Astrocyte of the cerebellum (primary cell): Measurements from ENCODE around the gene BFSP1.

Source experiments
- DNase-seq: peaks from one replicate; pipeline ENCODE4 v3.0.0-alpha.2; 2011; ENCODE audit warnings: low read depth
- H3K4me3 ChIP-seq: 2 replicates; pipeline ENCODE4 v1.5.1; 2011; ENCODE audit warnings: mild to moderate bottlenecking, low read depth, low read length, moderate library complexity
- CTCF ChIP-seq: IDR thresholded peaks from 2 replicates; pipeline ENCODE4 v1.5.1; 2012; ENCODE audit warnings: low read length, low read depth, moderate library complexity, mild to moderate bottlenecking; ENCODE audit errors: missing control alignments
- in situ Hi-C: cut with HindIII; loops from 2 replicates; pipeline ENCODE4 v1.10.0; 2017; ENCODE audit warnings: low sequenced_read_pairs

Gene BFSP1

GRCh38 chr20:17479063-17479657, 52.0 kb downstream of the BFSP1 start:
- TF ChIP-seq CTCF: no peak
- no peak overlapping the region for H3K4me3 ChIP-seq
- DNase-seq: no peak
- in situ Hi-C loops: no loop called here

GRCh38 chr20:17473659-17474058, 57.5 kb downstream of the BFSP1 start:
- TF ChIP-seq CTCF: no peak
- DNase-seq: no peak
- no peak overlapping the region for H3K4me3 ChIP-seq
- in situ Hi-C loops: no loop called here

- no peak overlapping the region for H3K4me3 ChIP-seq
- TF ChIP-seq CTCF: no peak
- in situ Hi-C loops: no loop called here
- no peak for DNase-seq
Measured at GRCh38 chr20:17471606-17472187, 59.5 kb downstream of the BFSP1 start.

- DNase-seq: no peak
- in situ Hi-C loops: no loop called here
- H3K4me3 ChIP-seq: no peak overlapping the region
- no peak for TF ChIP-seq CTCF
Measured at GRCh38 chr20:17470973-17471372, 60.2 kb downstream of the BFSP1 start.

- H3K4me3 ChIP-seq: no peak overlapping the region
- in situ Hi-C loops: no loop called here
- DNase-seq: no peak
- TF ChIP-seq CTCF: no peak
Measured at GRCh38 chr20:17470521-17470920, 60.7 kb downstream of the BFSP1 start.

- TF ChIP-seq CTCF: no peak
- no peak for DNase-seq
- in situ Hi-C loops: no loop called here
- no peak overlapping the region for H3K4me3 ChIP-seq
Measured at GRCh38 chr20:17469246-17470030, 61.7 kb downstream of the BFSP1 start.
